ENCODE results near the gene C1orf226. TPM values are rescaled to one million over a fixed set of nuclear protein-coding genes. Genes with fewer than 3 reads are reported as not detected.

Gene C1orf226
- total RNA-seq, 1 donor from 2014 or later = 7.1 TPM

DNA sequence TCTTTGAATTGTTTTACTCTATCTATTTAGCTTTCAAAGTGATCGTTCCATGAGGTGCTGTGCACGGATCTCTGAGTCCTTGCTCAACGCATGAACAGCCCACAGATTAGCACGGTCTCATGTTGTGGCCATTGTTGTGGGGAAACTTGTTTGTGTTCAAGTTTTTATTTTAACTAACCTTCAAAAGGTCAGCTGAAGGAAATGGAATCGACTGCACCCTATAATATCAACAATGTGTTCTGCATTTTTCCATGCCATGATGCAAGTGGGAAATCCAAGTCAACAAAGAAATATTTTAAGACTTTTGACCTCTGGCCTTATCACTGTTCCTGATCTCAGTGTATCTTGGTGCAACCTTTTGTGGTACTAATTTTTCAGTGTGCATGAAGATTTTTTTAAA, 24.3 kb downstream of the C1orf226 start:
- H3K27me3 ChIP-seq = no peaks in the 10 kb centered on the region
- no peak overlapping the region for H3K27ac ChIP-seq
- ATAC-seq (no peak), DNase-seq (no peak)
- no peaks in the 10 kb centered on the region for H3K9me3 ChIP-seq
- no peak overlapping the region for H3K4me3 ChIP-seq
- intact Hi-C loops (cut with DNase I) = no loop called here
- no peaks in the 10 kb centered on the region for H3K36me3 ChIP-seq
- TF ChIP-seq, protein P1, sequence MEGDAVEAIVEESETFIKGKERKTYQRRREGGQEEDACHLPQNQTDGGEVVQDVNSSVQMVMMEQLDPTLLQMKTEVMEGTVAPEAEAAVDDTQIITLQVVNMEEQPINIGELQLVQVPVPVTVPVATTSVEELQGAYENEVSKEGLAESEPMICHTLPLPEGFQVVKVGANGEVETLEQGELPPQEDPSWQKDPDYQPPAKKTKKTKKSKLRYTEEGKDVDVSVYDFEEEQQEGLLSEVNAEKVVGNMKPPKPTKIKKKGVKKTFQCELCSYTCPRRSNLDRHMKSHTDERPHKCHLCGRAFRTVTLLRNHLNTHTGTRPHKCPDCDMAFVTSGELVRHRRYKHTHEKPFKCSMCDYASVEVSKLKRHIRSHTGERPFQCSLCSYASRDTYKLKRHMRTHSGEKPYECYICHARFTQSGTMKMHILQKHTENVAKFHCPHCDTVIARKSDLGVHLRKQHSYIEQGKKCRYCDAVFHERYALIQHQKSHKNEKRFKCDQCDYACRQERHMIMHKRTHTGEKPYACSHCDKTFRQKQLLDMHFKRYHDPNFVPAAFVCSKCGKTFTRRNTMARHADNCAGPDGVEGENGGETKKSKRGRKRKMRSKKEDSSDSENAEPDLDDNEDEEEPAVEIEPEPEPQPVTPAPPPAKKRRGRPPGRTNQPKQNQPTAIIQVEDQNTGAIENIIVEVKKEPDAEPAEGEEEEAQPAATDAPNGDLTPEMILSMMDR (IDR thresholded peaks at IDR 0.05) = no peak
- no peaks in the 10 kb centered on the region for H3K4me1 ChIP-seq

DNA sequence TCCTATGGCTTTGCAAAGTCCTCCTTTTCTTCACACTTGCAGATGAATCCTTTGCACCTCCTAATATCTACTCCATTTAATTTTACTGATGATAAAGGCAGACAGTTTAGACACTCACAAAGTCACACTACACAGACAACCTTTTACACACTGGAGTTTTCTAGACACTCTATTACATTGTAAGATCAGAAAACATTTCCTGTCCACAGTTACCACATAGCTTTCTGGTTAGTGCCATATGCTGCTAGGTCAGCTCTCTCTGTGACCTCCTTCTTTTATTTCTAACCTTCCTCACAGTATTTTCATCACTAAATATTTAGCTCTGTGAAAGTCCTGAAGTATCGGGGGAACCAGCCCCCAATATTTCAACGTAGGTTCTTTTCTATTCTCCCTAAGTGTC, 25.3 kb downstream of the C1orf226 start:
- Histone ChIP-seq H3K4me3 (no peak overlapping the region), H3K27me3 (no peaks in the 10 kb centered on the region), H3K4me1 (no peaks in the 10 kb centered on the region), H3K27ac (no peak overlapping the region), H3K36me3 (no peaks in the 10 kb centered on the region), H3K9me3 (no peaks in the 10 kb centered on the region)
- intact Hi-C loops (cut with DNase I) = no loop called here
- TF ChIP-seq, protein P1 (IDR thresholded peaks at IDR 0.05) = no peak
- no peak for ATAC-seq
- no peak for DNase-seq

DNA sequence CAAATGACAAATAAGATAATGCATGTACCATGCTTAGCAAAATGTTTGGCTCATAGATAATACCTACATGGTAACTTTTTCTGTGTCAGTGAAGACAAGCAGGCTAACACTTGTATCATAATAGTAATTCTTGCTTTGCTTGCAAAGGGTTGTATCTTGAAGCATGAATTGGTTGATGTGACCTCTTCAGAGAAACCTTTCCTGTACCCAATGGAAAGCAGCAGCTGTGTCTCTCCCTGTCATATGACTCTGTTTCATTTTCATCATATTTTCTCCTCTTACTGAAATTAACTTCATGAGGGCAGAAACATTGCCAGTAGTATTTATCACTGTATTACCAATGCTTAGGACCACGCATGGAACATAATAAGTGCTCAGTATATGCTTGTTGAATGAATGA, 26.0 kb downstream of the C1orf226 start:
- H3K4me3 ChIP-seq = no peak overlapping the region
- H3K9me3 ChIP-seq = no peaks in the 10 kb centered on the region
- ATAC-seq = no peak
- TF ChIP-seq, protein P1 (IDR thresholded peaks at IDR 0.05) = no peak
- H3K4me1 ChIP-seq = no peaks in the 10 kb centered on the region
- DNase-seq = no peak
- no peaks in the 10 kb centered on the region for H3K27me3 ChIP-seq
- no peak overlapping the region for H3K27ac ChIP-seq
- H3K36me3 ChIP-seq = no peaks in the 10 kb centered on the region
- intact Hi-C loops (cut with DNase I) = no loop called here

DNA sequence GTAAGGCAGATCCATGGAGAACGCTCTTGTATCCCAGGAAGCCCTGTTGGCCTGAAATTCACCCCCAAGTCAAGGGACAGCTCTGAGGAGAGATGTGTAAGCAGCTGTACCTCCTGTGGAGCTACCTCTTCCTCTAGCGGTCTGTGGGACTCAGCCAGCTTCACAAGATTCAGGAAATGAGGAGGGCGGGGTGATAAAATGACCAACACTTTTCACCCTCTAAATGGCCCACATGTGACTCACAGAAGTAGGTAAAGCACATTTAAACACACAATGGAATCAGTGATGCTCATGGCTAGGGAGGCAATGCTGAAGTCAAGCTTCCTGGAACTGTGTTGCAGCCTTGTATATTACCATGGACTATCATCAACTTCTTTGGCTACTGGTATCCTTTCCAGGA, 30.5 kb downstream of the C1orf226 start, which contains the start of gene SH2D1B:
TSS of gene SH2D1B (minus strand) at position 135 of the 400 bp plus-strand sequence. CDS start at position 15, 120 bp downstream.
- intact Hi-C loops (cut with DNase I) = no loop called here
- H3K36me3 ChIP-seq = no peaks in the 10 kb centered on the region
- DNase-seq = no peak
- peak; percentile 34 for ATAC-seq
- no peaks in the 10 kb centered on the region for H3K27me3 ChIP-seq
- TF ChIP-seq, protein P1 (IDR thresholded peaks at IDR 0.05) = no peak
- H3K9me3 ChIP-seq = no peaks in the 10 kb centered on the region
- H3K4me3 ChIP-seq = no peak within 1 kb of the TSS
- H3K27ac ChIP-seq = no peak within 1 kb of the TSS
- no peaks in the 10 kb centered on the region for H3K4me1 ChIP-seq

- Histone ChIP-seq H3K27ac (no peak overlapping the region), H3K4me3 (no peak overlapping the region), H3K4me1 (no peaks in the 10 kb centered on the region), H3K27me3 (no peaks in the 10 kb centered on the region), H3K9me3 (no peaks in the 10 kb centered on the region), H3K36me3 (no peaks in the 10 kb centered on the region)
- ATAC-seq (no peak), DNase-seq (no peak)
- intact Hi-C loops (cut with DNase I) = no loop called here
- TF ChIP-seq, protein P1 (IDR thresholded peaks at IDR 0.05) = no peak
These were observed 34.7 kb downstream of the C1orf226 start for GRCh38 chr1:162416215-162416614.

GRCh38 chr1:162416909-162417308, 35.4 kb downstream of the C1orf226 start:
- H3K27ac ChIP-seq = no peak overlapping the region
- ATAC-seq (no peak), DNase-seq (no peak)
- TF ChIP-seq, protein P1 (IDR thresholded peaks at IDR 0.05) = no peak
- intact Hi-C loops (cut with DNase I) = no loop called here
- no peak overlapping the region for H3K4me3 ChIP-seq
- no peaks in the 10 kb centered on the region for H3K9me3 ChIP-seq
- H3K27me3 ChIP-seq = no peaks in the 10 kb centered on the region
- no peaks in the 10 kb centered on the region for H3K36me3 ChIP-seq
- no peaks in the 10 kb centered on the region for H3K4me1 ChIP-seq

Data from upper lobe of right lung (tissue), 1 donor.